ENCODE measurements around the gene PPEF1.

GRCh38 chrX:18828832-18829404, 121.5 kb downstream of the PPEF1 start:
- TF ChIP-seq FOXM1 (IDR thresholded peaks at IDR 0.05; ENCODE audit: borderline replicate concordance) (no peak), SUZ12 (IDR thresholded peaks at IDR 0.05) (no peak), SP1 (IDR thresholded peaks at IDR 0.05) (no peak), FOXK2 (IDR thresholded peaks at IDR 0.05) (no peak), NFRKB (IDR thresholded peaks at IDR 0.05) (no peak)
